Measurements from ENCODE around the gene GPR45.

Gene GPR45

DNA sequence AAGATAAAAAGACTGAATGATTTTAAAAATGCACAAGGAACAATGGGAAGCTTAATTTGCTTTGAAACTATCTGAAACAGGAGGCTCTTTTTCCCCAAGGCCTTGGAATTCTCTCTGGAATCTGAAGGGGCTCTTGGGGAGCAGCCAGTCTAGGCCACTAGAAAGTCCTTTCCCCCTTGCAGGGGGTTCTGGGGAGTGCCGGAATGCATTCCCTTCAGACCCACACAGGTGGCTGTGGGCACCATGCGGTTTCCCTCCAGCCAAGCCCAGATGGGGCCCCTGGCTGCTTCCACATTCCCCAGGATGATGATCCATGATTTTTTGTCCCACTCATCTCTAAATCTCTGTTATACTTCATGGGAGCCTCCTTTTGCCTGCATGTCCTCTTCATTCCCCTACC lies 10.7 kb downstream of the GPR45 start:
- in situ Hi-C loops (cut with HindIII; ENCODE audit: low sequenced_read_pairs), result no loop called here

DNA sequence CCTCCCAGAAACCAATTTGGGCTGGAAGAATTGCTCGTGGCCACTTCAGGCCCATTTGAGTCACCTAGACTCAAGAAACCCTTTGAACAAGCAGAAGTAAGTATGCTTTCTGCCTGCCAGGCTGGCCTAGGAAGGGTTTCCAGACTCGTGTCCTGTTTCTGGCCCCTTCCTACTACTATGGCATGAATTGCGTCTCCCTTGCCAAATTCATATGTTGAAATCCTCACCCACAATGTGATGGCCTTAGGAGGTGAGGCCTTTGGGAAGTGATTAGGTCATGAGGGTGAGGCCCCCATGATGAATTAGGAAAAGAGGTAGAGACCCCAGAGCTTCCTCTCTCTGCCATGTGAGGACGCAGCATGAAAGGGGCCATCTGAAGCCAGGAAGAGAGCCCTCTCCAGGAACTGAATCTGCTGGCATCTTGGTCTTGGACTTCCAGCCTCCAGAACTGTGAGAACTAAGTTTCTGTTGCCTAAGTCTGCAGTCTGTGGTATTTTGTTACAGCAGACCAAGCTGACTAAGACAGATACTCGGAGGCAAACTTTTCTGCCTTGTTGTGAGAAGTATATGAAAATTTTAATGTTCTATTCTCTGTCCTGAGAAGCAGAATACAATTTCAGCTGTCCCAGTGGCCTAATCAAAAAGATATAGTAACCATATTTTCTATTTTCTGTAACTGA lies 13.1 kb downstream of the GPR45 start:
- in situ Hi-C loops (cut with HindIII; ENCODE audit: low sequenced_read_pairs), result no loop called here

DNA sequence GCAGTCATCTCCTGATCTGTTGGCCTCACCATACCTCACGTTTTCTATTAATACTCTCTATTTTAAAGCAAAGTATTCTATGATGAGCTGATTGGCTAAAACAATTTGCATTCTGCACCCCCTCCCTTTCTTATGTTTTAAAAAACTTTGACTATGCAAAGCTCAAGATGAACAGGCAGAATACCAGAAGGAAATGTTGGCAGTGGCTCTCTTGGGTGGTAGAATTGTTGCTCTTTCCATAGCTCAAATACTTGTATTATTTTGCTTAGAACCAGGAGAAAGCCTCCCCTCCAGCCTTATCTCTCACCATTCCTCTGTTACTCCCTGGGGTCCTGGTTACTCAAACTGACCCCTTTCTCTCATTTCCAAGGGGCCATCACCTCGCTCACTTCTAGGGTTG lies 14.4 kb downstream of the GPR45 start:
- in situ Hi-C loops (cut with HindIII; ENCODE audit: low sequenced_read_pairs), result no loop called here

DNA sequence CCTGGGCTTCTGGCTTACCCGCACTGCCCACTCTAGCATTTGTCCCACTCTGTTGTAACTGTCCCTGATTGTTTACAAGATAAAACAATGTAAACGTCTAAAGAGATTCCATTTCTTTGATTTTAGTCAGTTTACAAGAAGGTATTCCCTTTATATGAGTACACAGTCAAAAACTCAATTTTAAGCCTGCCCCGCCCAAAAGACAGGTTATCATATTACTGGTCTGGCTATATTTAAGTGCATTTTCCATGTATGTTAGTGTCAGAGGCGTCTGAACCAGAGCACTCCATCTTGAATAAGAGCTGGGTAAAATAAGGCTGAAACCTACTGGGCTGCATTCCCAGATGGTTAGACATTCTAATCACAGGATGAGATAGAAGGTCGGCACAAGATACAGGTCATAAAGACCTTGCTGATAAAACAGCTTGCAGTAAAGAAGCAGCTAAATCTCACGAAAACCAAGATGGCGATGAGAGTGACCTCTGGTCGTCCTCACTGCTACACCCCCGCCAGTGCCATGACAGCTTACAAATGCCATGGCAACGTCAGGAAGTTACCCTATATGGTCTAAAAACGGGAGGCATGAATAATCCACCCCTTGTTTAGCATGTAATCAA lies 15.0 kb downstream of the GPR45 start:
- in situ Hi-C loops (cut with HindIII; ENCODE audit: low sequenced_read_pairs), result no loop called here

DNA sequence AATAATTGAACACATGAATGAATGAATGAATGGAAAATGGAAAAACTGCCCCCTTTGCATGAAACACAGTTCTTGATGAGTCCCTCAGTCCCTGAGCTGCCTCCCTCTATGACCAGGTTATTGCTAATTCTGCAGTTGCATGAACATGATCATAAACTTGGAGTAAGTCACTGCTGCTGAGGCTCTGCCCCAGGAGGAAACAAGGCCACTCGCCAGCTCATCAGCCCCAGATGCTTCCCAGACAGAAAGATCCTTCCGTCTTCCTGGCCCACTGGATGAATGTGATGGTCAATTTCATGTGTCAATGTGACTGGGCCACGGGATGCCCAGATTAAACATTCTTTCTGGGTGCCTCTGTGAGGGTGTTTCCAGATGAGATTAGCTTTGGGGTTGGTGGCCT lies 16.4 kb downstream of the GPR45 start:
- in situ Hi-C loops (cut with HindIII; ENCODE audit: low sequenced_read_pairs), result no loop called here

DNA sequence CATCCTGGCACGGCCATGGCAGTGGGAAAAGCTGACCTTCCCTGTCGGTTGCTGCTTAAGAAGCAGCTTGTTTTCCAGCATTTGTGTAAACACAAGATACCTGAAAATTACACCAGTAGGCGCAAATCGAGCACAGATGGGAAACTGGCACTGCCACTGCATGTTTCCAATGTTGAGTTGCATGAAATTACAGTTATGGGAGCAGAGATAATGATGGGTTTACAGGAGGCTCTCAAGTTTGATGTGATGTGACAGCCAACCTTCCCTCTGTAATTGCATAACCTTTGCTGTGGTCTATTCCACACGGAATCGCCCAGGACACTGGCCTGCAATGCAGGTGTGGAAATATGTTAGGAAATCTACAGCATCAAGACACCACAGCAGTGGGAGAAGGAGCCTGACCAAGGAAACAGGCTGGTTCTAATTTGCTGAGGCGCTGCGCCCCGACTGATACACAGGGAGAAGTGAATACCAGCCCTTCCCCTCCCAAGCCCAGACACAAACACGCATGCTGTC lies 17.4 kb downstream of the GPR45 start:
- in situ Hi-C loops (cut with HindIII; ENCODE audit: low sequenced_read_pairs), result no loop called here

DNA sequence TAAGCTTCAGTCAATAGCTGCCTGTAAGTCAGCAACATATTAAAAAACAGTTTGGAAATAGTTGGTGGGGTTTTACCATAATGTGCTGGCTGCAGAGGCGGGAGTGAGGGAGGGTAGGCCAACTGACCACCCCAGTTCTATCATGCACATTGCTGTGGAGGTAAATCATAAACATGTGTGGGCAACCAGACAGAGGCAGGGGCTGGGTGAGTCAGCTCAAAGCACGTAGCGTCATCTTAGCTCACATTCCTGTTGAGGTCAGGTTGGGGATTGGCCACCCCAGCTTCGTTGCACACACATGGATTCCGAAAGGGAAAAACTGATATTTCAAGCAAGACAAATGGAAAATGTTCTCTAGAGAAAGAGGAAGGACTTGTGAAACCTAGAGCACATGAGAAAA lies 19.5 kb downstream of the GPR45 start:
- in situ Hi-C loops (cut with HindIII; ENCODE audit: low sequenced_read_pairs), result no loop called here

DNA sequence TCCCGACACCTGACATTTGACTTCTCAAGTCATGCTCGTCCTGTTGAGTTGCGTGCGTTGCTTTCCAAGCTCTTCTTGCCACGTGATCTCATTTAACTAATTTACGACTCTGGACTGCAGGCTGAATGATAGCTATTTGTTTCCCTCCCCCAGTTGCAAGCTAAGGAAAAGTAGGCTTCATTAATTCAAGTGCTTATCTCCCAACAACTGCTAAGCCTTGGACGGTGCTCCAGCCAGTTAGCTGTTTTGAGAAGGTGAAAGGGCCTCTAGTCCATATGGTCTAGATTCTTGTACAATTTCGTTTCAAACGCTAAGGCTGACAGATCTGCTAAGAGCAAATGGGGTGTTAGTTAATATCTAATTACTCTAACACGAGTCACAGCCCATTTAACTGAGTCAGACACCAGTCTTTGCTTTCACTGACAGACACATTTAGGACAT lies 21.1 kb downstream of the GPR45 start:
- in situ Hi-C loops (cut with HindIII; ENCODE audit: low sequenced_read_pairs), result no loop called here

DNA sequence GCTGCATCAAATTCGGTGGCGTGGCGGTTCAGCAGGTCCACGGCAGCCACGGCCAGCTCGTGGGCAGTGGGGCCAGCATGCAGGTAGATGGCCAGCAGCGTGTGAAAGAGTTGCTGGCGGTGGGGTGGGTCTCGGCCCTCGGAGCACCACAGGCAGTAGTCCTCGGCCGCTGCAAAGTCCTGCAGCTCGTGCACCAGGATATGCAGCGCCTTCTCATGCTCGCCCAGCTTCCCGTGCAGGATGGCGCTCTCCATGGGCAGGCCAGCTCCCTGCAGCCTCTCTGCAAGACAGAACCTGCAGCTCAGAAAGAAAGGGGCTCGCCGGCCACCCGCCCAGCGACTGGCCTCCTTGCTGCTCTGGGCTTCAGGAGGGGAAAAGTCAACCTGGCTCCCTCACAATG lies 27.9 kb downstream of the GPR45 start:
- in situ Hi-C loops (cut with HindIII; ENCODE audit: low sequenced_read_pairs), result no loop called here

DNA sequence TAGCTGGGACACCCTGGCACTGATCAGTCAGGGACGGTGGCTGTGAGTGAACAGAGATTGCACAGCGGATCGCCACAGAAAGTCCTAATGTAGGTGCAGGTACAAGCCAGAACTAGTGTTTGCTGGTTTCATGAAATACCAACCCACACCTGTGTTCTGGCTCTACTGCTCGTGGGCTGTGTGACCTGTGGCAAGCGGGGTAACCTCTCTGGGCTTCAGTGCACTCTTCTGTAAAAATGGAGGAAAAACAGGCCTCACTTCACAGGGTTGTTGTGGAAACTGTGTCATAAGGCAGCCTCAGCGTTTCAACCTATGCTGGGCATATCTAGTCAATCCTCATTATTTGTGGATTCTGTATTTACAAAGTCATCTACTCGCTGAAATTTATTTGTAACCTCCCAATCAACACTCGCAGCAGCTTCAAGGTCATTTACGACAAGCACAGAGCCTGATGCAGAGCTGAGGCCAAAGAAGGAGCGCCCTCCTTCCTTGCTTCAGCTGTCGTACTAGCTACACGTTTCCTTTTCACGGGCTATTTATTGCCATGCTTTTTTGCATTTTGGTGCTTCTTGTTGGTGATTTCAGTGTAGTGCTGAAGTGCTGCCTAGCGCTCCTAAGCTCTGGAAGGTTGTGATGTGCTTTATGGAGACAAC lies 30.0 kb downstream of the GPR45 start:
- in situ Hi-C loops (cut with HindIII; ENCODE audit: low sequenced_read_pairs), result no loop called here

DNA sequence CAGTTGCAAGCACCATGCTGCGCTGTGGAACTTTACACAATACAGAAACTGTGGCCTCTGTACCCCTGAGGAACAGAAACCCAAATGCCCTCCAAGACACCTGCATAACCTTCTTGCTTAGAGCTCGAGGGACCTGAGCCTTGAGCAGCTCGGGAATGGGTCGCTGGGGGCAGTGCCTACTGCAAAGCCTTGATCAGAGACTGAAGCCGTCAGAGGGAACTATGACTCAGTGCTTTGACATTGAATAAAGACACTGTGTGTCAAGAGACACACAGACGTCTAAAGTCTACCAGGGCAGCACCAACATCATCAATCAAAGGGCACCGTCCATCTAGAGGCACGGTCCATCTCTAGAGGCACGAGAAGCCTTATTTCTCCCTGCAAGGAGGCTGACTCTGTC lies 30.6 kb downstream of the GPR45 start:
- in situ Hi-C loops (cut with HindIII; ENCODE audit: low sequenced_read_pairs), result no loop called here

DNA sequence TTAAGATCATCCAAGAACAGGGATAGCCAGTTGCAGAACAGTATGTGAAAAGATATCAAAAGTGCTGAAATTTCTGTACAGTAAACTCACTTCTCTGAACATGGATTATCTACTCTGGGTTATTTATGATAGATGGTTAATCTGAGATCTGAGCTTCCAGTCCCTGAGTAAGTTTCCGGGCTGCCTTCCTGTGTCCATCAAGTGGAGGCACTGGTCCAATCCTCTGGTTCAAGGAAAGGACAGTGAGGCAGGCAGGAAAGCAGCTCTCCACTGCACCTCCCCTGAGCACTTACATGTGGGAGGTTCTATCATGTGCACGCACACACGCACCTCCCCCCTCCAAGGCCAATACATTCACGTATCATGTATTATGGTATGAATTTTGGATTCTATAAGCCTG lies 32.5 kb downstream of the GPR45 start:
- in situ Hi-C loops (cut with HindIII; ENCODE audit: low sequenced_read_pairs), result no loop called here

DNA sequence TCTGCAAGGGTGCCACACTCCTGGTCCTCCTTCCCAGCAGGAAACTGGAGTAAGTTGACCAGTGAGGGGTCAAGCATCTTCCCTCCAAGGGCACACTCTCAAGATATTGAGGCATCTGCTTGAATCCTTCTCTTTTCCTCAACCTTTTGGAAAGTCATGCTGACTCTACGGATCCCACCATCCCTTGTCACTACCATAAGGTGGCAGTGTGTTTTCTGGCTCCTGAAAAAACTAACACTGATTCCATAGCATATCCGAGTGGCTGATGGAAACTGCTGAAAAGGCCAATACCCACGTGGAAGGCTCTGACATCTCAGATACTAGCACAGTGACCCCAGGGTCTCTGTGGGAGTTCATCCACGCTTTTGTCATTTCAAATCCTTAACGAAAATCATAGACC lies 37.1 kb downstream of the GPR45 start:
- in situ Hi-C loops (cut with HindIII; ENCODE audit: low sequenced_read_pairs), result loop anchor here (5.0 kb wide), 1 partner anchor 84 kb away; no protein-coding TSS in a partner anchor

DNA sequence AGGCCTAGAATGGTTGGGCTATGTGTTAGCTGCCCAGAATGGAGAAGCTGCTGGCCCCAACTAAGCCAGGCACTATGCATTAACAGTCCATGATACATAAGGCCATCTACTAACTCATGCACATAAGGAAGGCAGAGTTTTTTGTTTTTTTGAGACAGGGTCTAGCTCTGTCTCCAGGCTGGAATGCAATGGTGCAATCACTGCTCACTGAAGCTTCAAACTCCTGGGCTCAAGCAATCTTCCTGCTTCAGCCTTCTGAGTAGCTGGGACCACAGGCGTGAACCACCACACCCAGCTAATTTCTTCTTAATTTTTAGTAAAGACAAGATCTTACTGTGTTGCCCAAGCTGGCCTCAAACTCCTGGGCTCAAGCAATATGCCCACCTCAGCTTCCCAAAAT lies 37.6 kb downstream of the GPR45 start:
- in situ Hi-C loops (cut with HindIII; ENCODE audit: low sequenced_read_pairs), result loop anchor here (5.0 kb wide), 1 partner anchor 83 kb away; no protein-coding TSS in a partner anchor

DNA sequence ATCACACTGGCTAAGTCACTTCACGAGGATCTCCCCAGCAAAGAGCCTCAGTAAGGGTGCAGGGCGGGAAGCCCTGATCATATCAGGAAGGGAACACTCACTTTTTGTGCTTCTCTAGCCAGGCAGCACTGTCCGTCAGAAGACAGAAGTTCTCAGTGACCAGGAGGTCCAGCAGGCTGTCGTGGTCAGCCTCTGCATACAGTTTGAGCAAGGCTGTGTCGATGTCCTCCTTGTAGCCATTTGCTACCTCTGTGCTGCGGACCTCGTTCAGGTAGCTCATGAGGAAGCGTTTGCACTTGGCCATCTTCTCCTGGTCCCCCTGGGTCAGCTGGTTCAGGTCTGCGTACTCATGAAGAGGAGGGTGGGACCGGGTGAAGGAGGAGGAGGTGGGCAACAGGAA lies 38.7 kb downstream of the GPR45 start:
- in situ Hi-C loops (cut with HindIII; ENCODE audit: low sequenced_read_pairs), result no loop called here

DNA sequence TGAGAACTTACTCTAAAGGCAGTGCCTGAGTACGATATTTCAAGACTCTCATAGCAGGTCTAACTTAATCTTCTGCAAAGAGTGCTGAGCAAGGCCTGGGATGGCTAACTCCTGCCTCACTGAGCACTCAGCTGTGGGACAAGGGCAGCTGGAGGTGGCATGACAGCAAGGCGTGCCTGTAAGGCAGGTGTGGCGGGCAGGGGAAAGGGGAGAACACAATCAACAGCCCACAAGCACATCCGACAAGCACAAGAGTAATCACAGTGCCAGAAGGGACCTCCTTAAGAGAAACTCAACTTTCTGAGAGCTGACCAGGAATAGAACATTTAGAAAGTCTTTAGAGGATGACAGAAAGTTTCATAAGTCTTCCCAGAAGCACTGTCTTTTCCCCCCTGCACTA lies 42.0 kb downstream of the GPR45 start:
- in situ Hi-C loops (cut with HindIII; ENCODE audit: low sequenced_read_pairs), result no loop called here

DNA sequence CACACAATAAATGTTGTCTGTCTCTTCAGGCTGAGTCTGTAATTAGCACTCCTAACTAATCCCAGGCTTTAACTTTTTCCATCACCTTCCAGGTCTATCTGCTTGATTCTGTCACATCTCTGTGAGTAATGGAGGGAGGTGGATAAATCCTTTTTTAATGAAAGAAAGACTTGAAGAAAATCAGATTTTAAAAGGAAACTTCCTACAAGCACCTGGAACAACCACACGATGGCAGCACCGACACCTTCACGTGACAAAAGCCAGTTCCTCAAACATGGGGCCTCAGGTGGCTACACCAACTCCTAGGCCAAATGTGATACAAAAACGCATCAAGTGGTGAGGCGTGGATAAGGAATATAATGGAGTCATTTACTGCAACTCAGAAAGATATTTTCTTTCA lies 46.1 kb downstream of the GPR45 start:
- in situ Hi-C loops (cut with HindIII; ENCODE audit: low sequenced_read_pairs), result no loop called here

DNA sequence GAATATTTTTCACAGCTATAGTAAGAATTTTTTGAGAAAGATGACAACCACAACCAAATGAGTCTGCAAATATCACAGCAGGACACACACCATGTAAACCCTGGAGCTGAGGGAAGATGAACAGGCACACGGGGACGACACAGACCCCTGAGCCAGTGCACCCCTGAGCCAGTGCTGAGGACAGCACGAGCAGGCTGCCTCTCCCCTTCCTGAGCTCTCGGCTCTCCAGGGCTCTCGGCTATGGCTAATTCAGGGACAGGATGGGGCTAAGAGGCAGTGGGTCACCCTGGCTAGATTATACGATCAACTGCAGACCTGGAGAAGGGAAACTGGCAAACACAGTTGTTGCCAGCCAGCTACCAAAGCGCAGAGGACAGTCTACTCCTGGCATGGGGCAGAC lies 46.6 kb downstream of the GPR45 start:
- in situ Hi-C loops (cut with HindIII; ENCODE audit: low sequenced_read_pairs), result no loop called here

DNA sequence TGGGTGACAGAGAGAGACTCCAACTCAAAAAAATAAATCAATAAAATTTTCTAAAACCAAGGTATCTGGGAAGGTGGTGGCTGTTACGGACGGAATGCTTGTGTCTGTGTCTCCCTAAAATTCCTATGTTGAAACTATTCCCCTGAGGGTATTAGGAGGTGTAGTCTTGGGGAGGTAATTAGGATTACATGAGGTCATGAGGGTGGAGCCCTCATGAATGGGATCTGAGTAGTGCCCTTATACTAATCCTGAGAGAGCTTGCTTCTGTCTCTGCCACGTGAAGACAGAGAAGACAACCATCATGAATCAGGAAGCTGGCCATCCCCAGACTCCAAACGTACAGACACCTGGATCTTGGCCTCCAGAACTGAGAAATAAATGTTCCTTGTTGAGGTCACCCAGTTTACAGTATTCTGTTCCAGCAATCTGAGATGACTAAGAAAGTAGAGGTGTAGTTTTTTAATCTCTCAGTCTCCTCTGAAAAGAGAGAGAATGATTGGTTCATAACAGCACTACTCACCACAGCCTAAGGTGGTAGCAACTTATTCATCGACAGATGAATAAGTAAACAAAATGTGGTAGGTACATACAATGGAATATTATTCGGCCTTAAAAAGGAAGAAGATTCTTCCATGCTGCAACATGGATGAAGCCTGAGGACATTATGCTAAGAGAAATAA lies 49.6 kb downstream of the GPR45 start:
- in situ Hi-C loops (cut with HindIII; ENCODE audit: low sequenced_read_pairs), result no loop called here

DNA sequence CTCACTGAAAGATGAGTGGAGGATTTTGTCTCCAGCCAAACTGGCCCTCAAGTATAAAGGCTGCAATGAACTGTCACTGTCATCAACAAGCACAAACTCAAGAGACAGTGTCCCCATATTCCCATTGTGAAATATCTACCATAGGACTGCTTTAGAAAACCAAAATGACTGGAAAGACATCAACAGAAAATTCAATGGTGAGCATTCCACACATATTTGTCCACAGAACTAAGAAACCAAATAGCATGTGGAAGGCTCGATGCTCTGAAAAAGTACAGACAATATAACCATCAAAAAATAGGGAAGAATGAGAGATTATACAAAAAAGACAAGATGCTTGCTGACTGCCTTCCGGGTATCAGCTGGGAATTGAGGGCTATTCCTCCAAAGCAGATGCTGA lies 50.4 kb downstream of the GPR45 start:
- in situ Hi-C loops (cut with HindIII; ENCODE audit: low sequenced_read_pairs), result no loop called here
